AG20443 (cell line): ENCODE measurements around the gene PLD2.

Experiments
- DNase-seq: peaks from one replicate; pipeline ENCODE4 v3.0.0; 2012; ENCODE audit warnings: low spot score, mixed read lengths

The PLD2 gene

GRCh38 chr17:4806777-4807604 lies at the start of gene PLD2:
Gene PLD2, plus strand, starts transcription at chr17:4807152. Its CDS starts 621 bp downstream, at chr17:4807773.
- DNase-seq = peak; percentile 100

- no peak for DNase-seq
Measured at GRCh38 chr17:4759776-4760236, 47.1 kb upstream of the PLD2 start.

- DNase-seq = no peak
Measured at GRCh38 chr17:4764595-4764994, 42.4 kb upstream of the PLD2 start.

- no peak for DNase-seq
Measured at GRCh38 chr17:4766201-4766600, 40.8 kb upstream of the PLD2 start.

- no peak for DNase-seq
Measured at GRCh38 chr17:4766723-4767122, 40.2 kb upstream of the PLD2 start.

- no peak for DNase-seq
Measured at GRCh38 chr17:4768298-4768697, 38.7 kb upstream of the PLD2 start.

- DNase-seq = peak; percentile 37
Measured at GRCh38 chr17:4769628-4770027, 37.3 kb upstream of the PLD2 start.

- no peak for DNase-seq
Measured at GRCh38 chr17:4771519-4772234, 35.3 kb upstream of the PLD2 start, which contains the start of gene TM4SF5. Gene TM4SF5, plus strand, starts transcription at chr17:4771886. Its CDS starts 37 bp downstream, at chr17:4771923.

GRCh38 chr17:4772235-4772613 lies 34.7 kb upstream of the PLD2 start:
- no peak for DNase-seq

- no peak for DNase-seq
Measured at GRCh38 chr17:4777969-4778760, 28.8 kb upstream of the PLD2 start.

- DNase-seq = no peak
Measured at GRCh38 chr17:4780325-4780955, 26.5 kb upstream of the PLD2 start.

GRCh38 chr17:4782652-4783051 lies 24.3 kb upstream of the PLD2 start:
- DNase-seq = no peak

GRCh38 chr17:4785311-4786105 lies 21.4 kb upstream of the PLD2 start:
- DNase-seq = no peak

GRCh38 chr17:4786106-4786511 lies 20.8 kb upstream of the PLD2 start, which contains the start of gene VMO1:
Gene VMO1, minus strand, starts transcription at chr17:4786364. Its CDS starts 12 bp downstream, at chr17:4786352.
- DNase-seq = no peak

- DNase-seq = no peak
Measured at GRCh38 chr17:4786516-4786915, 20.4 kb upstream of the PLD2 start.

- no peak for DNase-seq
Measured at GRCh38 chr17:4788159-4788806, 18.7 kb upstream of the PLD2 start.

GRCh38 chr17:4788807-4789700 lies 17.9 kb upstream of the PLD2 start, which contains the start of gene GLTPD2:
Gene GLTPD2, plus strand, starts transcription at chr17:4788964. Its CDS starts 48 bp downstream, at chr17:4789012.
- no peak for DNase-seq

- DNase-seq = no peak
Measured at GRCh38 chr17:4789701-4789950, 17.3 kb upstream of the PLD2 start.

GRCh38 chr17:4789951-4790704 lies 16.8 kb upstream of the PLD2 start:
- peak; percentile 95 for DNase-seq
